H1 (cell line): Measurements from ENCODE around the gene NLRP7. TPM values are rescaled to one million over a fixed set of nuclear protein-coding genes. Genes with fewer than 3 reads are reported as not detected.
A peak's percentile ranks its signal among the peaks of the same experiment; 100 is the strongest.

Experiments used
- CTCF ChIA-PET: fragments of 300-600 bp; sonication (Branson Sonifier 250); formaldehyde crosslinking; loops from one replicate; lab custom pipeline; 2021; ENCODE audit not compliant: partially characterized antibody; lab: Charles Lee
- POLR2A ChIA-PET: fragments of 300-600 bp; sonication (Branson Sonifier 250); formaldehyde crosslinking; loops from one replicate; lab custom pipeline; 2021; ENCODE audit warnings: inconsistent platforms; ENCODE audit not compliant: partially characterized antibody; lab: Charles Lee
- DNase-seq, 2 experiments: peaks; one replicate each; pipeline versions ENCODE4 v3.0.0 to v3.0.0-alpha.2; 2010 to 2022; ENCODE audit warnings: low spot score in 2 of 2, low read depth in 1 of 2, mixed read lengths in 1 of 2
- FAIRE-seq: peaks from 2 replicates; lab custom pipeline; 2011; peaks lifted over from hg19 to GRCh38; lab: Jason Lieb, UNC
- H2AFZ ChIP-seq: 2 replicates; pipeline ENCODE4 v1.8.1; 2012; ENCODE audit warnings: low read length, inconsistent platforms
- H2AK5ac ChIP-seq: 2 replicates; pipeline ENCODE4 v1.6.1; 2013; ENCODE audit warnings: low read depth, low read length
- H2BK120ac ChIP-seq: replicated peaks from 2 replicates; pipeline ENCODE3; 2013; ENCODE audit warnings: low read depth, low read length, inconsistent platforms
- H2BK12ac ChIP-seq: 2 replicates; pipeline ENCODE4 v1.6.1; 2013; ENCODE audit warnings: low read depth, low read length
- H2BK15ac ChIP-seq: 2 replicates; pipeline ENCODE4 v1.6.1; 2013; ENCODE audit warnings: low read length
- H2BK20ac ChIP-seq: 2 replicates; pipeline ENCODE4 v1.6.1; 2013; ENCODE audit warnings: low read length
- H2BK5ac ChIP-seq: 2 replicates; pipeline ENCODE4 v1.6.1; 2013; ENCODE audit warnings: low read depth, low read length
- H3K14ac ChIP-seq: 2 replicates; pipeline ENCODE4 v1.6.1; 2013; ENCODE audit warnings: inconsistent platforms; ENCODE audit not compliant: insufficient read length
- H3K18ac ChIP-seq: 2 replicates; pipeline ENCODE4 v1.6.1; 2013; ENCODE audit warnings: low read length; ENCODE audit errors: extremely low read depth
- H3K23ac ChIP-seq: 2 replicates; pipeline ENCODE4 v1.6.1; 2013; ENCODE audit warnings: inconsistent platforms; ENCODE audit not compliant: insufficient read length
- H3K23me2 ChIP-seq: 2 replicates; pipeline ENCODE4 v1.6.1; 2013; ENCODE audit warnings: low read depth, low read length
- H3K27ac ChIP-seq: 2 replicates; pipeline ENCODE4 v1.6.1; 2011; ENCODE audit warnings: low read depth, low read length, inconsistent platforms
- H3K27me3 ChIP-seq, 4 experiments: replicated peaks in 1 of 4; 1 replicate in 1 of 4; 2 replicates in 3 of 4; pipeline versions ENCODE4 v1.6.1 to v1.8.1; 2011 to 2013; ENCODE audit warnings: low read length in 3 of 4, mild to moderate bottlenecking in 3 of 4, inconsistent platforms in 2 of 4, mixed read lengths in 2 of 4, moderate library complexity in 1 of 4; ENCODE audit not compliant: control insufficient read depth in 3 of 4, insufficient read depth in 3 of 4; ENCODE audit errors: extremely low read depth in 1 of 4
- H3K36me3 ChIP-seq, 4 experiments: 2 replicates each; pipeline versions ENCODE4 v1.6.1 to v1.8.1; 2011 to 2013; ENCODE audit warnings: mild to moderate bottlenecking in 4 of 4, low read length in 3 of 4, moderate library complexity in 2 of 4, control low read depth in 1 of 4, inconsistent platforms in 1 of 4; ENCODE audit not compliant: insufficient read depth in 4 of 4, control insufficient read depth in 2 of 4
- H3K4ac ChIP-seq: replicated peaks from 2 replicates; pipeline ENCODE3; 2013; ENCODE audit warnings: low read length, low read depth, mixed read lengths, inconsistent platforms; ENCODE audit not compliant: insufficient read length
- H3K4me1 ChIP-seq, 4 experiments: replicated peaks in 1 of 4; 1 replicate in 1 of 4; 2 replicates in 3 of 4; pipeline versions ENCODE4 v1.6.1 to v1.8.1; 2011 to 2013; ENCODE audit warnings: low read length in 3 of 4, inconsistent platforms in 2 of 4, mixed read lengths in 1 of 4; ENCODE audit not compliant: insufficient read depth in 4 of 4, control insufficient read depth in 3 of 4
- H3K4me2 ChIP-seq, 2 experiments: 2 replicates each; pipeline versions ENCODE4 v1.6.1 to v1.8.1; 2011 to 2013; ENCODE audit warnings: low read depth in 2 of 2, low read length in 2 of 2, control low read depth in 1 of 2, inconsistent platforms in 1 of 2, mild to moderate bottlenecking in 1 of 2; ENCODE audit not compliant: insufficient read depth in 1 of 2
- H3K4me3 ChIP-seq, 4 experiments: fragments of 200-600, 300-600 bp in 1 of 4; sonication (generic), shearing (Covaris generic), sonication (Bioruptor Twin) in 1 of 4; 2 replicates each; pipeline versions ENCODE4 v1.5.1 to v1.8.1; 2011 to 2016; ENCODE audit warnings: low read length in 4 of 4, low read depth in 3 of 4, control low read depth in 2 of 4, inconsistent platforms in 2 of 4, mild to moderate bottlenecking in 2 of 4, mixed read lengths in 1 of 4, moderate library complexity in 1 of 4; ENCODE audit not compliant: insufficient read depth in 2 of 4; ENCODE audit errors: extremely low read depth in 1 of 4
- H3K56ac ChIP-seq: replicated peaks from 2 replicates; pipeline ENCODE3; 2013; ENCODE audit warnings: low read depth, mild to moderate bottlenecking, mixed read lengths, low read length, inconsistent platforms; ENCODE audit not compliant: insufficient read length
- H3K79me1 ChIP-seq: 2 replicates; pipeline ENCODE4 v1.6.1; 2013; ENCODE audit warnings: low read depth, low read length, control low read depth
- H3K79me2 ChIP-seq, 2 experiments: 2 replicates each; pipeline versions ENCODE4 v1.6.1 to v1.8.1; 2012 to 2013; ENCODE audit warnings: low read length in 2 of 2, mild to moderate bottlenecking in 2 of 2, inconsistent platforms in 1 of 2; ENCODE audit not compliant: insufficient read depth in 2 of 2, control insufficient read depth in 1 of 2
- H3K9ac ChIP-seq, 4 experiments: replicated peaks in 1 of 4; 1 replicate in 1 of 4; 2 replicates in 3 of 4; pipeline versions ENCODE4 v1.6.1 to v1.8.1; 2011 to 2013; ENCODE audit warnings: low read depth in 3 of 4, low read length in 3 of 4, control low read depth in 2 of 4, mild to moderate bottlenecking in 2 of 4, moderate library complexity in 2 of 4, inconsistent platforms in 1 of 4; ENCODE audit errors: extremely low read depth in 1 of 4
- H3K9me3 ChIP-seq, 2 experiments: 2 replicates each; pipeline versions ENCODE4 v1.6.1 to v1.8.1; 2012 to 2013; ENCODE audit warnings: mild to moderate bottlenecking in 2 of 2, moderate library complexity in 2 of 2, control low read depth in 1 of 2, inconsistent platforms in 1 of 2, low read depth in 1 of 2, low read length in 1 of 2, mixed read lengths in 1 of 2; ENCODE audit not compliant: insufficient read depth in 2 of 2
- H4K20me1 ChIP-seq, 2 experiments: replicated peaks in 1 of 2; 2 replicates each; pipeline versions ENCODE3 to v1.8.1; 2011 to 2013; ENCODE audit warnings: inconsistent platforms in 2 of 2, low read length in 2 of 2, mild to moderate bottlenecking in 1 of 2; ENCODE audit not compliant: insufficient read depth in 2 of 2, control insufficient read depth in 1 of 2
- H4K5ac ChIP-seq: 2 replicates; pipeline ENCODE4 v1.6.1; 2013; ENCODE audit warnings: low read length, low read depth, mixed read lengths, inconsistent platforms; ENCODE audit not compliant: insufficient read length
- H4K8ac ChIP-seq: 2 replicates; pipeline ENCODE4 v1.8.0; 2013; ENCODE audit warnings: mild to moderate bottlenecking, moderate library complexity, low read length, inconsistent platforms; ENCODE audit not compliant: insufficient read depth; ENCODE audit errors: extremely low read depth
- H4K91ac ChIP-seq: replicated peaks from 2 replicates; pipeline ENCODE3; 2013; ENCODE audit warnings: low read length, mixed read lengths, inconsistent platforms; ENCODE audit not compliant: insufficient read length
- ASH2L ChIP-seq: fragments of 200-600, 300-600 bp; sonication (generic); IDR thresholded peaks from one replicate; pipeline ENCODE4 v1.7.1; 2017; ENCODE audit warnings: low read length
- CBX5 ChIP-seq: fragments of 300-800, 300-1000 bp; sonication (generic); IDR thresholded peaks from 2 replicates; pipeline ENCODE4 v1.7.1; 2016; ENCODE audit warnings: antibody characterized with exemption, low read length, low read depth
- CHD1 ChIP-seq: IDR thresholded peaks from 2 replicates; pipeline ENCODE4 v1.6.1; 2012; ENCODE audit warnings: low read depth, low read length, improper control_type of control experiment
- CREB1 ChIP-seq: IDR thresholded peaks from 2 replicates; pipeline ENCODE4 v1.6.1; 2012; ENCODE audit warnings: inconsistent platforms
- FOSL1 ChIP-seq: IDR thresholded peaks from 2 replicates; pipeline ENCODE4 v1.6.1; 2011; ENCODE audit warnings: mild to moderate bottlenecking, low read depth, low read length, moderate library complexity; ENCODE audit not compliant: insufficient read depth
- GTF2F1 ChIP-seq: IDR thresholded peaks from 2 replicates; pipeline ENCODE4 v1.6.1; 2012; ENCODE audit warnings: low read depth, low read length, improper control_type of control experiment, borderline replicate concordance
- JUN ChIP-seq: IDR thresholded peaks from 2 replicates; pipeline ENCODE4 v1.6.1; 2011; ENCODE audit warnings: low read depth, mild to moderate bottlenecking, improper control_type of control experiment, low read length
- JUND ChIP-seq: IDR thresholded peaks from 2 replicates; pipeline ENCODE4 v1.6.1; 2011; ENCODE audit warnings: mild to moderate bottlenecking, improper control_type of control experiment, low read length
- KDM1A ChIP-seq: fragments of 200-600, 300-600 bp; sonication (generic); IDR thresholded peaks from 2 replicates; pipeline ENCODE4 v1.7.1; 2016; ENCODE audit warnings: mild to moderate bottlenecking, low read length, borderline replicate concordance
- MAFK ChIP-seq: IDR thresholded peaks from 2 replicates; pipeline ENCODE4 v1.6.1; 2012; ENCODE audit warnings: low read depth, mild to moderate bottlenecking, improper control_type of control experiment, low read length
- MAX ChIP-seq: IDR thresholded peaks from 2 replicates; pipeline ENCODE4 v1.6.1; 2012; ENCODE audit warnings: inconsistent platforms
- PHF8 ChIP-seq: fragments of 200-600 bp; sonication (generic); conservative IDR thresholded peaks from 2 replicates; pipeline ENCODE4 v1.7.1; 2012; ENCODE audit warnings: low read depth, mild to moderate bottlenecking, inconsistent platforms, low read length, moderate library complexity
- RXRA ChIP-seq: IDR thresholded peaks from 2 replicates; pipeline ENCODE4 v1.6.1; 2011; ENCODE audit warnings: low read depth, mild to moderate bottlenecking, low read length, moderate library complexity; ENCODE audit not compliant: insufficient read depth
- SIRT6 ChIP-seq: IDR thresholded peaks from one replicate; pipeline ENCODE4 v1.7.1; 2012; ENCODE audit warnings: low read length, inconsistent platforms
- SP4 ChIP-seq: IDR thresholded peaks from 2 replicates; pipeline ENCODE4 v1.6.1; 2012; ENCODE audit warnings: low read length, inconsistent platforms
- TEAD4 ChIP-seq: IDR thresholded peaks from 2 replicates; pipeline ENCODE4 v1.6.1; 2012; ENCODE audit warnings: low read depth, low read length, inconsistent platforms, mixed read lengths
- WGBS, 2 experiments: shearing (Covaris generic) in 1 of 2; methylation state at CpG; one replicate each; pipeline versions ENCODE4 v1.1.6 to v1.1.7; 2013 to 2015; ENCODE audit warnings: low lambda C conversion rate in 2 of 2, mixed read lengths in 2 of 2, inconsistent platforms in 1 of 2, low coverage in 1 of 2, missing lambda C conversion rate in 1 of 2; ENCODE audit not compliant: insufficient replicate concordance in 2 of 2, insufficient coverage in 1 of 2, insufficient read length in 1 of 2; ENCODE audit errors: extremely low coverage in 1 of 2, missing lambda C conversion rate in 1 of 2; 5-methylcytosine and 5-hydroxymethylcytosine counted together
- polyA plus RNA-seq, 7 experiments: library from polyadenylated mRNA; depleted of rRNA in 3 of 7; stranded (reverse) in 5 of 7; unstranded in 2 of 7; fragments of >200 nt in 5 of 7; fragments of 200-250 nt in 2 of 7; gene quantifications; 1 replicate in 5 of 7; 2 replicates in 1 of 7; 4 replicates in 1 of 7; pipeline versions ENCODE4 v1.2.1 to v1.2.3, GENCODE V29; 2011 to 2013; ENCODE audit warnings: missing spikeins in 2 of 7, mixed read lengths in 2 of 7
- total RNA-seq: library from RNA; stranded (reverse); fragmentation: NEBNext Ultra II Directional; extraction: Animal tissue kit (Norgen Biotek cat#: 25700); gene quantifications from 2 replicates; pipeline ENCODE4 v1.2.1, GENCODE V29; 2021

Gene NLRP7
- total and polyA plus RNA-seq, 2 of the 8 experiments (the other 6 are each of a cell fraction or from before 2014, with no cell fraction given), result 0.91 to 1.2 TPM

GRCh38 chr19:54923276-54923675, 24.1 kb downstream of the NLRP7 start:
- no peak overlapping the region for H3K4ac ChIP-seq
- H3K27me3 ChIP-seq, result no peaks in the 10 kb centered on the region
- H2AK5ac ChIP-seq, result 0 out of 2 replicates have a peak overlapping the region, but pooled peaks have one; percentile 39
- ChIA-PET CTCF (interaction anchor here (0.7 to 3.9 kb wide), 4 partner anchors 34 to 445 kb away, joined by 3 to 28 read pairs (median 3); no protein-coding TSS in a partner anchor), POLR2A (no interaction called here)
- H3K79me2 ChIP-seq, result no peaks in the 10 kb centered on the region
- no peak overlapping the region for H3K27ac ChIP-seq
- no peak overlapping the region for H2BK120ac ChIP-seq
- no peak overlapping the region for H2BK5ac ChIP-seq
- no peak overlapping the region for H3K9ac ChIP-seq
- H3K79me1 ChIP-seq, result no peaks in the 10 kb centered on the region
- no peak overlapping the region for H3K56ac ChIP-seq
- H3K4me2 ChIP-seq, result no peak overlapping the region
- no peaks in the 10 kb centered on the region for H3K36me3 ChIP-seq
- H4K91ac ChIP-seq, result no peak overlapping the region
- no peak overlapping the region for H2BK15ac ChIP-seq
- no peak overlapping the region for H3K14ac ChIP-seq
- H4K8ac ChIP-seq, result no peak overlapping the region
- H4K5ac ChIP-seq, result no peak overlapping the region
- FAIRE-seq (no peak), DNase-seq (no peak)
- H3K4me1 ChIP-seq, result no peaks in the 10 kb centered on the region
- H3K4me3 ChIP-seq, result no peak overlapping the region
- H2BK12ac ChIP-seq, result no peak overlapping the region
- no peaks in the 10 kb centered on the region for H3K23me2 ChIP-seq
- H2AFZ ChIP-seq, result no peak overlapping the region
- no peak overlapping the region for H3K18ac ChIP-seq
- H3K23ac ChIP-seq, result no peak overlapping the region
- no peaks in the 10 kb centered on the region for H4K20me1 ChIP-seq
- no peak overlapping the region for H2BK20ac ChIP-seq
- WGBS, 2 experiments, result 81% methylated on average over 9 of the region's 9 CpGs; no CpG with 5 or more reads in 1 of the 2 experiments
- H3K9me3 ChIP-seq, result peaks cover 7 to 8% of the 10 kb centered on the region in 2 experiments; a peak in 3 of 4 replicates
- TF ChIP-seq TEAD4 (no peak), RXRA (no peak), FOSL1 (no peak), CREB1 (no peak), JUN (no peak), MAFK (no peak), MAX (no peak), CHD1 (no peak), CBX5 (no peak), PHF8 (no peak), JUND (no peak), KDM1A (no peak), GTF2F1 (no peak), SIRT6 (no peak), ASH2L (no peak), SP4 (no peak)
